HL-60/S4 (cell line): ENCODE measurements around the gene PAXX.

Source experiments
- in situ Hi-C: fragments of 300-500 bp; cut with MboI; formaldehyde crosslinking; loops from 2 replicates; pipeline ENCODE4 v1.14.3; 2022; ENCODE audit warnings: low sequenced_read_pairs

Gene PAXX

DNA sequence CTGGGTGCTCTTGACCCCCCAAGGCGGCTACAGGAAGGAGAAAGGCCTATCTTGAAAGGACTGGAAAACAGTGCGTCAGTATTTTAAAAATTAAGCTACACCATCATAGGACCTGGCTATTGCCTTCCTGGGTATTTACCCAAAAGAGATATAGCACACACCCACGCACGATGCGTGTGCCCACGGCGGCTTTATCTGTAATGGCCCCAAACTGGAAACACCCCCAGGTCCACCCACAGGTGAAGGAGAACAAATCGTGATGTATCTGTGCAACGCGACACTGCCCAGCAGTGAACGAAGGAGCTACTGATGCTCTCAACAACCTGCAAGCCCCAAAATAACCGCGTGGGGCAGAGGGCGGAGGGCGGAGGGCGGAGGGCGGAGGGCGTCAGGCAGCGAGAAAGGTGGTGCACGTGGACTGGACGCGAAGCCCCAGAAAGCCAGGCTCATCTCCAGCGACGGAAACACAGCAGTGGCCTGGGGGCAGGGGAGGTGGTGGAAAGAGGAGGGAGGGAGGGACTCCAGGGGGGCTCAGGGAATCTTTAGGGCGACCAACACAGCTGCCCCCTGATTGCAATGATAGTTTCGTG, 27.3 kb upstream of the PAXX start:
- in situ Hi-C loops = no loop called here

- in situ Hi-C loops = no loop called here
These were observed 26.3 kb upstream of the PAXX start for GRCh38 chr9:136965771-136966484.

DNA sequence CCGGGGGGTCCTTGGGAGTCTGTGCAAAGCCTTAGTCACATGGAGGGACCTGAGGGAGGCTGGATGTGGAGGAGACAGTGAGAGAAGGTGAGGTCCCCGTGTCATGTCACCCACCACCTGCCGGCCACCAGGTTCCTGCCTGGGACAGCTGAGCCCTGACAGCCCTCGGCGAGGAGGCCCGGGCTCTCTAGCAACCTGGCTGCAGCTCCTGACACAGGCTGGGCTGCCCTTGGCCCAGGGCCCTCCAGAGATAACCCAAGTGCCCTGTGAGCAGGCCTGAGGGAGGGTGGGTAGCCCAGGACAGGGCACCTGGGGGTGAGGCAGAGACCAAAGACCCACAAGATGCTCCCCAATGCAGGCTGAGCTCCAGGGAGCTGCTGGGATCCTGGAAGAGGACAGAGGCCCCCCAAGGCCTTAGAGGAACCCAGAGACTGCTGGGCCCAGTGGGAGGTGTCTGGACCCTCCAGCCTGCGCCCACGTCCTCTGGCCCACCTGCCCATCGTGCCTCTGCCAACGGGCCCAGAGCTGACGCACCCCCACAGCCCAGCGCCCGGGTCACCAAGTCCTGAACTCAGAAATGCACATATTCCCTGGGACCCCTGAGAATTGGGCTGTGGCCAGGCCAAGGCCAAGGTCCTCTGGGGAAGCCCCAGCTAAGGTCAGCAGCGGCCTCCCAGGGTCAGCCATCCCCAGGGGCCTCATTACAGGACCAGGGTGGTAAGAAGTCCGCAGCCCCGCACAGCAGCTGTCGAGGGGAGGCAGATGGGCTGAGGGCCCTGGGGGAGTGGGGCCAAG, 23.7 kb upstream of the PAXX start:
- in situ Hi-C loops = no loop called here

DNA sequence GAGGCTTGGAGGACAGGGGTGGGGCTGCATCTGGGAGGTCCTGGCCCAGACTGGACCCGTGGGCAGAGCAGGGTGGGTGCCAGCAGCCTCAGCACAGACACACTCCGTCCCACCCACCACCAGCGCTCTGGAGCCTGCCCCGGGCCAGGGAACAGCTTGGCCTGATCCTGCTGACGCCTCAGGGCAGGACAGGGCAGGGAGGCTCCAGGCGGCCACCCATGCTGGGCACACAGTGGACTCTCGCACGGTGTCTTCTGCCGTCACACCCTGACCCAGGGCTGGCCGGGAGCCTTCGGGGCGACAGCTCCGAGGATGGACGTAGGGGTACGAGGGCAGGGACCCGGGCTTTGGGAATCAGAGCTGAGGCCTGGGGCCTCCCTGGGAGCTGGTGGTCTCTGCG, 23.1 kb upstream of the PAXX start:
- in situ Hi-C loops = no loop called here

GRCh38 chr9:136969774-136970173, 22.4 kb upstream of the PAXX start:
- in situ Hi-C loops = no loop called here

GRCh38 chr9:136970361-136970760, 21.9 kb upstream of the PAXX start:
- in situ Hi-C loops = no loop called here

- in situ Hi-C loops = no loop called here
These were observed 20.5 kb upstream of the PAXX start for GRCh38 chr9:136971746-136972145.

- in situ Hi-C loops = no loop called here
These were observed 19.9 kb upstream of the PAXX start for GRCh38 chr9:136972335-136972734.

- in situ Hi-C loops = no loop called here
These were observed 19.5 kb upstream of the PAXX start for GRCh38 chr9:136972743-136973142.

- in situ Hi-C loops = no loop called here
These were observed 18.3 kb upstream of the PAXX start for GRCh38 chr9:136973618-136974617.

DNA sequence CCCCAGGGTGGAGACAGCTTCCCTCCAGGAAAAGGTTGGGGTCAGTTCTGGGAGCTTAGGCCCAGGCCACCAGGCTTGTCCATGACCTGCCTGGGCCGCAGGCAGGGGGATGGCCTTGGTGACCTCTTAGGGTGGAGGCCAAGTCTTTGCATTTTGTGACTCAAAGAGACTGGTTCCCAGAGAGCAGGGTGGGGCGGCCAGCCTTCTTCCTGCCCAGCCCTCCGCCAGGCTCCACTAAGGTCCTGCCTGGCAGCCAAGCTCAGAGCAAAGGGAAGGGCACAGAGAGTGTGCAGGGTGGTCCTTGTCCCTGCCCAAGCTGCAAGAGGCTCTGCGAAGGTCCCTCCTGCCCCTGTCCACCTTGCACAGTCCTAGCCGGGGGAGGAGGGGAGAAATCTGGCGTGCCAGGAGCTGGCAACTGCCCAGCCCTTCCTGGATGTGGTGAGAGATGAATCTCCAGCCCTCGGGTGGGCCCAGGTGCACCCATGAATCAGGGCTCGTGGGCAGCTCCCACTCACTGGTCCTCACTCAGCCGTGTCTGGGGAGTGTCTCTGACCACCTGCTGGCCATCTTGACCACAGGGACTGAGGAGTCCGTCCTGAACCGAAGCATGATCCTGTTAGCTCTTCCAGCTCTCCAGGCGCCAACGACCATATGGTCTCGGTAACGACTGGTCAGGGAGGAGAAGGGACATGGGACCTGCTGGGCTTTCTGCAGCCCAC, 17.2 kb upstream of the PAXX start:
- in situ Hi-C loops = no loop called here

- in situ Hi-C loops = no loop called here
These were observed 16.6 kb upstream of the PAXX start for GRCh38 chr9:136975644-136976043.

DNA sequence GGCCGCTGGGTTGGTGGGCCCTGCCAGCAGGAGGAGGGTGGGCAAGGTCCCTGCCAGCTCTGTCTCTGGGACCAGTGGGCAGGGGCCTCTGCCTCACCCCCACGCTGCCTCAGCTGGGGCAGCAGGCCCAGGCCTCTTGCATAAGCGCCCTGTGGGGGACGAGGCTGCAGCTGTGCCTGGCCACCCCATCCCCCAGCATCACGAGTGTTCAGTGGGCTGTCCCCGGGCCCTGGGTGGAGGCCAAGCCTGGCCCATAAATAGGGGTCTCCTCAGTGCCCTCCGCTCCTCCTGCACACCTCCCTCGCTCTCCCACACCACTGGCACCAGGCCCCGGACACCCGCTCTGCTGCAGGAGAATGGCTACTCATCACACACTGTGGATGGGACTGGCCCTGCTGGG, 15.0 kb upstream of the PAXX start, which contains the start of gene PTGDS:
PTGDS (plus strand) TSS at position 282 of the 400 bp plus-strand sequence; CDS start at position 357, 75 bp downstream.
- in situ Hi-C loops = no loop called here

- in situ Hi-C loops = no loop called here
These were observed 14.6 kb upstream of the PAXX start for GRCh38 chr9:136977649-136978072.

DNA sequence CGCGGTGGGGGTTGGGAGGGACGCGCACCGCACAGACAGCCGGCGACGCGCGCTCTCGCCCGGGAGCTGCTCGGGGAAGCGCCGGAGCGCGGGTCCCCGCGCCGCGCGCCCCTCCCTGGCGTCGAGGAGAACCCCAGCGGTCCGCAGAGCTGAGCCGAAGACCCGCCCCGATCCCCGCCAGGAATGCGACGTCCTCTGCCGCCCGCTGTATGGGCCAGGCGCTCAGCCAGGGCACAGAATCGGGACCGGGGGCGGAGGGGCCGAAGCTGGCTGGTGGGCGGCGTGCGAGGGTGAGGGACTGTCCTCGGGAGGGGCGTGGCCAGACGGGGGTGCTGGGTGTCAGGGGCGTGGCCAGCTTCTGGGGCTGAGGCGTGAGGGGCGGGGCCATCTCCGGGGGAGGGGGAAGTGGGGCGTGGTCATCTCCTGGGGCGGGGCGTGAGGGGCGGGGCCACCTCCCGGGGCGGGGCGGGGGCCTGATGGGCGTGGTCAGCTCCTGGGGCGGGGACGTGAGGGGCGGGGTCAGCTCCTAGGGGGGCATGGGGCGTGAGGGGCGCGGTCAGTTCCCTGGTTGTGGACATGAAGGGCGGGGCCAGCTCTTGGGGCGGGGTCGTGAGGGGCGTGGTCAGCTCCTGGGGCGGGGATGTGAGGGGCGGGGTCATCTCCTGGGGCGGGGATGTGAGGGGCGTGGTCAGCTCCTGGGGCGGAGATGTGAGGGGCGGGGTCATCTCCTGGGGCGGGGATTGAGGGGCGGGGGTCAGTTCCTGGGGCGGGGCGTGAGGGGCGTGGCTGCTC, 14.0 kb upstream of the PAXX start:
- in situ Hi-C loops = no loop called here

- in situ Hi-C loops = no loop called here
These were observed 13.2 kb upstream of the PAXX start for GRCh38 chr9:136978865-136979544.

- in situ Hi-C loops = no loop called here
These were observed 12.2 kb upstream of the PAXX start for GRCh38 chr9:136979769-136980587.
